Glomerular visceral epithelial cell (primary cell): Measurements from ENCODE around the gene TBL3.

Experiments used
- DNase-seq: peaks from one replicate; pipeline ENCODE4 v3.0.0-alpha.2; 2016; ENCODE audit errors: extremely low spot score

The TBL3 gene

GRCh38 chr16:2015947-2016208 is 44.0 kb downstream of the TBL3 start:
- DNase-seq: no peak

- no peak for DNase-seq
Measured at GRCh38 chr16:2016407-2016922, 44.6 kb downstream of the TBL3 start.

GRCh38 chr16:2019518-2019920 is 47.7 kb downstream of the TBL3 start, which contains the start of gene NPW:
Gene NPW, plus strand, starts transcription at chr16:2019785.
- no peak for DNase-seq

- DNase-seq: no peak
Measured at GRCh38 chr16:2019921-2020831, 48.3 kb downstream of the TBL3 start.

- DNase-seq: peak; percentile 44
Measured at GRCh38 chr16:2022723-2023091, 50.9 kb downstream of the TBL3 start.

- peak; percentile 88 for DNase-seq
Measured at GRCh38 chr16:2023092-2024031, 51.5 kb downstream of the TBL3 start.

GRCh38 chr16:2024032-2024420 is 52.2 kb downstream of the TBL3 start:
- no peak for DNase-seq

- no peak for DNase-seq
Measured at GRCh38 chr16:2025251-2025650, 53.4 kb downstream of the TBL3 start.

GRCh38 chr16:2025878-2026460 is 54.1 kb downstream of the TBL3 start:
- no peak for DNase-seq

GRCh38 chr16:2026461-2027023 is 54.7 kb downstream of the TBL3 start, which contains the start of gene NHERF2:
Gene NHERF2, plus strand, starts transcription at chr16:2026902. Its CDS starts 104 bp downstream, at chr16:2027006.
- peak; percentile 34 for DNase-seq

GRCh38 chr16:2027024-2028010 is 55.5 kb downstream of the TBL3 start:
- peak; percentile 47 for DNase-seq

GRCh38 chr16:2028146-2028545 is 56.3 kb downstream of the TBL3 start:
- DNase-seq: no peak

GRCh38 chr16:2028620-2029220 is 56.9 kb downstream of the TBL3 start:
- DNase-seq: no peak

GRCh38 chr16:2029350-2029749 is 57.5 kb downstream of the TBL3 start:
- no peak for DNase-seq

GRCh38 chr16:2030036-2030435 is 58.2 kb downstream of the TBL3 start:
- no peak for DNase-seq

GRCh38 chr16:2031081-2031577 is 59.3 kb downstream of the TBL3 start:
- DNase-seq: no peak
